GM12878 (cell line): ENCODE measurements around the gene TICRR. TPM values are rescaled to one million over a fixed set of nuclear protein-coding genes. Genes with fewer than 3 reads are reported as not detected.

Experiments
- polyA plus RNA-seq, 11 experiments: library from polyadenylated mRNA; depleted of rRNA in 4 of 11; unstranded in 6 of 11; stranded (reverse) in 5 of 11; fragments of >200 nt; fragmentation: Nextera tagmentation in 4 of 11; fragmentation: Illumina TruSeq in 1 of 11; extraction: Ambion mirVana in 4 of 11; extraction: Trizol in 1 of 11; gene quantifications; 1 replicate in 1 of 11; 2 replicates in 10 of 11; pipeline versions ENCODE4 v1.2.1 to v1.2.3, GENCODE V29; 2011 to 2016; ENCODE audit warnings: inconsistent platforms in 2 of 11, missing spikeins in 2 of 11, low read depth in 1 of 11
- total RNA-seq, 4 experiments: library from RNA; depleted of rRNA in 3 of 4; stranded (reverse); fragments of >200 nt in 3 of 4; fragmentation: Illumina TruSeq in 1 of 4; extraction: Trizol in 1 of 4; gene quantifications; 2 replicates each; pipeline versions ENCODE4 v1.2.1 to v1.2.3, GENCODE V29; 2013 to 2021

Gene TICRR
- total and polyA plus RNA-seq, 10 of the 15 experiments (the other 5 are each of a cell fraction or from before 2014, with no cell fraction given), result 0.58 to 21.5 (median 11.5) TPM

Other genes with a start within 250 kb of the TICRR start
Only the 7 nearest of the 9 such genes appear.
- gene RHCG, start 78.9 kb upstream of the TICRR start, total RNA-seq (2014; rRNA removed), result 0.11 TPM in 1 of 2 replicates, not detected in the other
- gene RHCG, start 78.9 kb upstream of the TICRR start, total RNA-seq (2014; rRNA removed; fragmentation: Illumina TruSeq; extraction: Trizol), result not detected in 2 replicates
- not detected in 2 replicates for gene RHCG, start 78.9 kb upstream of the TICRR start, total RNA-seq (2021)
- gene RHCG, start 78.9 kb upstream of the TICRR start, polyA plus RNA-seq (2011; rRNA removed), result 0.05 TPM in 1 of 2 replicates, not detected in the other
- gene RHCG, start 78.9 kb upstream of the TICRR start, polyA plus RNA-seq (2014; fragmentation: Illumina TruSeq; extraction: Trizol), result not detected in 2 replicates
- gene RHCG, start 78.9 kb upstream of the TICRR start, polyA plus RNA-seq (2014; fragmentation: Nextera tagmentation; extraction: Ambion mirVana), result not detected
- not detected in 2 replicates for gene RHCG, start 78.9 kb upstream of the TICRR start, polyA plus RNA-seq (2014; rRNA removed)
- gene RHCG, start 78.9 kb upstream of the TICRR start, polyA plus RNA-seq (2016; fragmentation: Nextera tagmentation; extraction: Ambion mirVana), result not detected
- gene KIF7, start 80.0 kb downstream of the TICRR start, total RNA-seq (2014; rRNA removed), result 0.05 and 0.11 TPM in 2 replicates
- gene KIF7, start 80.0 kb downstream of the TICRR start, total RNA-seq (2014; rRNA removed; fragmentation: Illumina TruSeq; extraction: Trizol), result 0.04 TPM in 1 of 2 replicates, not detected in the other
- 0.16 and 0.36 TPM in 2 replicates for gene KIF7, start 80.0 kb downstream of the TICRR start, total RNA-seq (2021)
- 0.14 and 0.26 TPM in 2 replicates for gene KIF7, start 80.0 kb downstream of the TICRR start, polyA plus RNA-seq (2011; rRNA removed)
- 0.01 TPM in 1 of 2 replicates, not detected in the other for gene KIF7, start 80.0 kb downstream of the TICRR start, polyA plus RNA-seq (2014; fragmentation: Illumina TruSeq; extraction: Trizol)
- not detected for gene KIF7, start 80.0 kb downstream of the TICRR start, polyA plus RNA-seq (2014; fragmentation: Nextera tagmentation; extraction: Ambion mirVana)
- gene KIF7, start 80.0 kb downstream of the TICRR start, polyA plus RNA-seq (2014; rRNA removed), result 0.09 and 0.18 TPM in 2 replicates
- under 1 TPM; 0.04 to 0.11 TPM for gene KIF7, start 80.0 kb downstream of the TICRR start, polyA plus RNA-seq (2016; fragmentation: Nextera tagmentation; extraction: Ambion mirVana)
- gene PLIN1, start 103.9 kb downstream of the TICRR start, total RNA-seq (2014; rRNA removed), result 0.11 TPM in 1 of 2 replicates, not detected in the other
- not detected in 2 replicates for gene PLIN1, start 103.9 kb downstream of the TICRR start, total RNA-seq (2014; rRNA removed; fragmentation: Illumina TruSeq; extraction: Trizol)
- 0.08 TPM in 1 of 2 replicates, not detected in the other for gene PLIN1, start 103.9 kb downstream of the TICRR start, total RNA-seq (2021)
- 0.24 TPM in 1 of 2 replicates, not detected in the other for gene PLIN1, start 103.9 kb downstream of the TICRR start, polyA plus RNA-seq (2011; rRNA removed)
- gene PLIN1, start 103.9 kb downstream of the TICRR start, polyA plus RNA-seq (2014; fragmentation: Illumina TruSeq; extraction: Trizol), result not detected in 2 replicates
- under 1 TPM; 0.05 to 0.13 TPM for gene PLIN1, start 103.9 kb downstream of the TICRR start, polyA plus RNA-seq (2014; fragmentation: Nextera tagmentation; extraction: Ambion mirVana)
- gene PLIN1, start 103.9 kb downstream of the TICRR start, polyA plus RNA-seq (2014; rRNA removed), result not detected in 2 replicates
- gene PLIN1, start 103.9 kb downstream of the TICRR start, polyA plus RNA-seq (2016; fragmentation: Nextera tagmentation; extraction: Ambion mirVana), result not detected
- gene PEX11A, start 115.3 kb downstream of the TICRR start, total RNA-seq (2014; rRNA removed), result 1.9 and 2.5 TPM in 2 replicates
- 2.0 and 2.1 TPM in 2 replicates for gene PEX11A, start 115.3 kb downstream of the TICRR start, total RNA-seq (2014; rRNA removed; fragmentation: Illumina TruSeq; extraction: Trizol)
- gene PEX11A, start 115.3 kb downstream of the TICRR start, total RNA-seq (2021), result 2.0 and 2.8 TPM in 2 replicates
- 1.4 and 1.5 TPM in 2 replicates for gene PEX11A, start 115.3 kb downstream of the TICRR start, polyA plus RNA-seq (2011; rRNA removed)
- gene PEX11A, start 115.3 kb downstream of the TICRR start, polyA plus RNA-seq (2014; fragmentation: Illumina TruSeq; extraction: Trizol), result 1.8 and 2.1 TPM in 2 replicates
- 1 to 10 TPM; 1.4 to 1.5 TPM for gene PEX11A, start 115.3 kb downstream of the TICRR start, polyA plus RNA-seq (2014; fragmentation: Nextera tagmentation; extraction: Ambion mirVana)
- 2.1 and 3.5 TPM in 2 replicates for gene PEX11A, start 115.3 kb downstream of the TICRR start, polyA plus RNA-seq (2014; rRNA removed)
- gene PEX11A, start 115.3 kb downstream of the TICRR start, polyA plus RNA-seq (2016; fragmentation: Nextera tagmentation; extraction: Ambion mirVana), result 1 to 10 TPM; 1.7 to 2.1 TPM
- not detected in 2 replicates for gene WDR93, start 115.3 kb downstream of the TICRR start, total RNA-seq (2014; rRNA removed)
- not detected in 2 replicates for gene WDR93, start 115.3 kb downstream of the TICRR start, total RNA-seq (2014; rRNA removed; fragmentation: Illumina TruSeq; extraction: Trizol)
- gene WDR93, start 115.3 kb downstream of the TICRR start, total RNA-seq (2021), result not detected in 2 replicates
- gene WDR93, start 115.3 kb downstream of the TICRR start, polyA plus RNA-seq (2011; rRNA removed), result not detected in 2 replicates
- not detected in 2 replicates for gene WDR93, start 115.3 kb downstream of the TICRR start, polyA plus RNA-seq (2014; fragmentation: Illumina TruSeq; extraction: Trizol)
- not detected for gene WDR93, start 115.3 kb downstream of the TICRR start, polyA plus RNA-seq (2014; fragmentation: Nextera tagmentation; extraction: Ambion mirVana)
- gene WDR93, start 115.3 kb downstream of the TICRR start, polyA plus RNA-seq (2014; rRNA removed), result not detected in 2 replicates
- gene WDR93, start 115.3 kb downstream of the TICRR start, polyA plus RNA-seq (2016; fragmentation: Nextera tagmentation; extraction: Ambion mirVana), result not detected
- gene MESP1, start 175.8 kb downstream of the TICRR start, total RNA-seq (2014; rRNA removed), result 0.73 and 0.82 TPM in 2 replicates
- 0.04 and 0.14 TPM in 2 replicates for gene MESP1, start 175.8 kb downstream of the TICRR start, total RNA-seq (2014; rRNA removed; fragmentation: Illumina TruSeq; extraction: Trizol)
- gene MESP1, start 175.8 kb downstream of the TICRR start, total RNA-seq (2021), result 0.27 and 1.1 TPM in 2 replicates
- 0.24 and 0.45 TPM in 2 replicates for gene MESP1, start 175.8 kb downstream of the TICRR start, polyA plus RNA-seq (2011; rRNA removed)
- gene MESP1, start 175.8 kb downstream of the TICRR start, polyA plus RNA-seq (2014; fragmentation: Illumina TruSeq; extraction: Trizol), result 0.09 TPM in 1 of 2 replicates, not detected in the other
- not detected for gene MESP1, start 175.8 kb downstream of the TICRR start, polyA plus RNA-seq (2014; fragmentation: Nextera tagmentation; extraction: Ambion mirVana)
- 0.19 and 0.20 TPM in 2 replicates for gene MESP1, start 175.8 kb downstream of the TICRR start, polyA plus RNA-seq (2014; rRNA removed)
- under 1 TPM; 0.70 to 1.00 TPM for gene MESP1, start 175.8 kb downstream of the TICRR start, polyA plus RNA-seq (2016; fragmentation: Nextera tagmentation; extraction: Ambion mirVana)
- gene MESP2, start 200.9 kb downstream of the TICRR start, total RNA-seq (2014; rRNA removed), result not detected in 2 replicates
- gene MESP2, start 200.9 kb downstream of the TICRR start, total RNA-seq (2014; rRNA removed; fragmentation: Illumina TruSeq; extraction: Trizol), result not detected in 2 replicates
- not detected in 2 replicates for gene MESP2, start 200.9 kb downstream of the TICRR start, total RNA-seq (2021)
- not detected in 2 replicates for gene MESP2, start 200.9 kb downstream of the TICRR start, polyA plus RNA-seq (2011; rRNA removed)
- not detected in 2 replicates for gene MESP2, start 200.9 kb downstream of the TICRR start, polyA plus RNA-seq (2014; fragmentation: Illumina TruSeq; extraction: Trizol)
- not detected for gene MESP2, start 200.9 kb downstream of the TICRR start, polyA plus RNA-seq (2014; fragmentation: Nextera tagmentation; extraction: Ambion mirVana)
- 0.04 TPM in 1 of 2 replicates, not detected in the other for gene MESP2, start 200.9 kb downstream of the TICRR start, polyA plus RNA-seq (2014; rRNA removed)
- gene MESP2, start 200.9 kb downstream of the TICRR start, polyA plus RNA-seq (2016; fragmentation: Nextera tagmentation; extraction: Ambion mirVana), result not detected